Tibial artery (tissue), 4 donors: ENCODE results near the gene SYNGAP1.

ENCODE experiments used
- DNase-seq, 2 donors: peaks; one replicate each; pipeline ENCODE4 v3.0.0-alpha.2; 2019
- H3K27ac ChIP-seq, 2 donors: fragments of 200-600 bp; sonication (generic) in 1 of 2; 1 replicate in 1 of 2; 2 replicates in 1 of 2; pipeline ENCODE4 v1.5.1; 2018 to 2019; ENCODE audit warnings: mild to moderate bottlenecking in 1 of 2
- H3K27me3 ChIP-seq, 2 donors: fragments of 200-600 bp; sonication (generic) in 1 of 2; one replicate each; pipeline versions ENCODE4 v1.5.1 to v1.6.0; 2016 to 2019
- H3K36me3 ChIP-seq, 3 donors: fragments of 200-600 bp; sonication (generic) in 2 of 3; one replicate each; pipeline ENCODE4 v1.5.1; 2016 to 2019; ENCODE audit warnings: mild to moderate bottlenecking in 2 of 3
- H3K4me1 ChIP-seq, 4 donors: fragments of 200-600 bp; sonication (generic) in 2 of 4; 1 replicate in 3 of 4; 2 replicates in 1 of 4; pipeline ENCODE4 v1.5.1; 2016 to 2019
- H3K4me3 ChIP-seq, 2 donors: fragments of 200-600 bp; sonication (generic) in 1 of 2; 1 replicate in 1 of 2; 2 replicates in 1 of 2; pipeline ENCODE4 v1.5.1; 2018 to 2019; ENCODE audit warnings: mild to moderate bottlenecking in 2 of 2
- H3K9me3 ChIP-seq, 3 donors: fragments of 200-600 bp; sonication (generic) in 1 of 3; one replicate each; pipeline ENCODE4 v1.5.1; 2016 to 2019
- CTCF ChIP-seq, 2 experiments: fragments of 200-600 bp in 1 of 2; fragments of 450-650 bp in 1 of 2; IDR thresholded peaks; one replicate each; pipeline ENCODE4 v1.5.1; 2017 to 2019; ENCODE audit warnings: antibody characterized with exemption in 2 of 2, mild to moderate bottlenecking in 1 of 2, moderate library complexity in 1 of 2
- intact Hi-C: fragments of 100-400 bp; cut with DNase I; formaldehyde crosslinking; loops from one replicate; pipeline ENCODE4 v1.15.0; 2023; ENCODE audit warnings: low total_unique reads

SYNGAP1 gene

DNA sequence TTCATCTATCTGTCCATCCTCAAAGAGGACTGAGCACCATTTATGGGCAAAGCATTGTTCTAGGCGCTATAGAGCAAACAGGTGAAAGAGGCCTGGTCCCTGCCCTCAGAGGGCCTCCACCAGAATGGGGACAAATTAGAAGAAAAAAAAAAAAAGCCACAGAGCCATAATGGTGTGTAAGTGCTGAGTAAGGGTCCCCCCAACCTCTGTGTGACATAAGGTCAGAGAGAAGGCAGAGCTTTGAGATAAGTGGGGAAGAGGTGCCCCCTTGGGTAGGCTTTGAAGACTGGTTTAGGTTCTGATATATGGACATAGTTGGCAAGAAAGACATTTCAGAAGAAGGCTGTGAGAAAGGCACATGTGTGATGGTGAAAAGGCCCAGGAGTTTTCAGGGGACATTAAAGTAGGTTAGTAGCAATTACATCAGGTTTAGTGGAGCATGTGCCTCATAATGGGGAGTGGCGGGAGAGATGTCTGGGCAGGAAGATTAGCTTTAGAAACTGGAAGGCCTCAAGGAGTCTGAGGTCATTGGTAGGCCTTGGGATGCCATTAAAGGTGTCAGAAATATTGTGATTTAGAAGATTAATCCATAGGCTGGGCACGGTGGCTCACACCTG lies 19.2 kb downstream of the SYNGAP1 start:
- Histone ChIP-seq H3K27ac (no peak overlapping the region), H3K9me3 (no peaks in the 10 kb centered on the region), H3K27me3 (no peaks in the 10 kb centered on the region), H3K4me3 (no peak overlapping the region), H3K4me1 (peaks cover 0 to 2% (median 0%) of the 10 kb centered on the region in 4 donors), H3K36me3 (peaks cover 45 to 82% (median 68%) of the 10 kb centered on the region in 3 donors)
- DNase-seq, result no peak
- no peak for TF ChIP-seq CTCF (IDR thresholded peaks at IDR 0.05)
- intact Hi-C loops, result no loop called here

GRCh38 chr6:33439956-33440648 lies 20.2 kb downstream of the SYNGAP1 start:
- DNase-seq, result no peak
- H3K27me3 ChIP-seq, result no peaks in the 10 kb centered on the region
- no peak for TF ChIP-seq CTCF (IDR thresholded peaks at IDR 0.05)
- H3K4me3 ChIP-seq, result no peak overlapping the region
- intact Hi-C loops, result no loop called here
- H3K4me1 ChIP-seq, result no peaks in the 10 kb centered on the region
- no peaks in the 10 kb centered on the region for H3K9me3 ChIP-seq
- peaks cover 45 to 90% (median 69%) of the 10 kb centered on the region in 3 donors for H3K36me3 ChIP-seq
- H3K27ac ChIP-seq, result no peak overlapping the region

DNA sequence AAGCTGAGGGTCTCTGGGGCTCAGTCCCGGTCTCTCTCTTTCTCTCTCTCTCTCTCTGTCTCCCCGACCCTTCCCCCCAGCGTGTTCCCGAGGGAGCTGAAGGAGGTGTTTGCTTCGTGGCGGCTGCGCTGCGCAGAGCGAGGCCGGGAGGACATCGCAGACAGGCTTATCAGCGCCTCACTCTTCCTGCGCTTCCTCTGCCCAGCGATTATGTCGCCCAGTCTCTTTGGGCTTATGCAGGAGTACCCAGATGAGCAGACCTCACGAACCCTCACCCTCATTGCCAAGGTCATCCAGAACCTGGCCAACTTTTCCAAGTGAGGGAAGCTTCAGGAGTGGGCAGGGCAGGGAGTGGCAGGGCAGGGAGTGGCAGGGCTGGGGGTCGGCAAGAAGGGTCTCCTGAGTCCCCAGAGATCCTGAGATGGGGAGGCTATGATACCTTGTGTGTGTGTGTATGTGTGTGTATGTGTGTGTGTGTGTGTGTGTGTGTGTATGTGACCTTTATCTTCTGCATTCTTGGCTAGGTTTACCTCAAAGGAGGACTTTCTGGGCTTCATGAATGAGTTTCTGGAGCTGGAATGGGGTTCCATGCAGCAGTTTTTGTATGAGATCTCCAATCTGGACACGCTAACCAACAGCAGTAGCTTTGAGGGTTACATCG lies 20.9 kb downstream of the SYNGAP1 start:
- no peaks in the 10 kb centered on the region for H3K27me3 ChIP-seq
- H3K27ac ChIP-seq, result no peak overlapping the region
- H3K4me1 ChIP-seq, result no peaks in the 10 kb centered on the region
- peak in 1 of 2 donors; percentile 61 for DNase-seq
- H3K9me3 ChIP-seq, result no peaks in the 10 kb centered on the region
- no peak for TF ChIP-seq CTCF (IDR thresholded peaks at IDR 0.05)
- no peak overlapping the region for H3K4me3 ChIP-seq
- intact Hi-C loops, result no loop called here
- H3K36me3 ChIP-seq, result peaks cover 43 to 86% (median 65%) of the 10 kb centered on the region in 3 donors

- Histone ChIP-seq H3K36me3 (peaks cover 36 to 86% (median 60%) of the 10 kb centered on the region in 3 donors), H3K27me3 (no peaks in the 10 kb centered on the region), H3K9me3 (no peaks in the 10 kb centered on the region), H3K4me3 (no peak overlapping the region), H3K4me1 (no peaks in the 10 kb centered on the region), H3K27ac (no peak overlapping the region)
- DNase-seq, result no peak
- TF ChIP-seq CTCF (IDR thresholded peaks at IDR 0.05), result no peak
- intact Hi-C loops, result no loop called here
Observed at GRCh38 chr6:33441457-33441856, 21.6 kb downstream of the SYNGAP1 start.

GRCh38 chr6:33442283-33442682 lies 22.4 kb downstream of the SYNGAP1 start:
- H3K27ac ChIP-seq, result no peak overlapping the region
- no peak for TF ChIP-seq CTCF (IDR thresholded peaks at IDR 0.05)
- peaks cover 30 to 86% (median 60%) of the 10 kb centered on the region in 3 donors for H3K36me3 ChIP-seq
- intact Hi-C loops, result no loop called here
- H3K4me1 ChIP-seq, result no peaks in the 10 kb centered on the region
- no peaks in the 10 kb centered on the region for H3K27me3 ChIP-seq
- no peak overlapping the region for H3K4me3 ChIP-seq
- no peak for DNase-seq
- no peaks in the 10 kb centered on the region for H3K9me3 ChIP-seq
